ENCODE results near the gene LGR5. TPM values are rescaled to one million over a fixed set of nuclear protein-coding genes. Genes with fewer than 3 reads are reported as not detected.

The LGR5 gene
- total and polyA plus RNA-seq, 2 donors (not counting 3 experiments of a cell fraction or from before 2014, with no cell fraction given): not detected

DNA sequence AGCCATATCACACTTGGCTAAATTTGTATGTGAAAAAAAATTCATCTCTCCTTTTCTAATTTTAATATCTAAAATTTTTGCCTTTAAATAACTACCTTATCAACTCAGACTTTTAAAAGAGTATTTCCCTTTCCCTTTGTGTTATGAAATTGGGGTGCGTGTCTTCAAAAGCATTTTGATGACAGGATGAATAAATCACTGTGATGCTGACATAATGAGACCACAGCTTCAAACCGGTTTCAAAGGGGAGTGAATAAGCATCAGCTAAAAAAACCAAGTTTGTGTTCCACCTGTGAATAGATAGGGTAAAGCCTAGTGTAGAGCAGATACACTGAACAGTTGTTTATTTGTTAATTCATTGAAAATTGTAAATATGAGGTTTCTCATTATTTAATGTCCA, 85.0 kb downstream of the LGR5 start:
- Histone ChIP-seq H3K27ac (ENCODE audit: insufficient read depth, low read depth, low read length) (no peak overlapping the region), H2AFZ (ENCODE audit: low read depth, low read length) (no peak overlapping the region), H3K9me3 (replicated peaks; ENCODE audit: control insufficient read depth, insufficient read depth, low read length) (no peaks in the 10 kb centered on the region), H4K20me1 (replicated peaks; ENCODE audit: control insufficient read depth, extremely low read depth, insufficient read depth, low read length) (no peaks in the 10 kb centered on the region), H3K27me3 (ENCODE audit: control insufficient read depth in 2 of 2, insufficient read depth in 2 of 2, low read length in 2 of 2) (peaks cover 1 to 3% of the 10 kb centered on the region in 2 experiments), H3K4me2 (ENCODE audit: insufficient read depth, low read length) (no peak overlapping the region), H3K4me1 (ENCODE audit: control insufficient read depth, extremely low read depth, insufficient read depth, low read length) (no peaks in the 10 kb centered on the region), H3K36me3 (ENCODE audit: control insufficient read depth in 2 of 2, extremely low read depth in 1 of 2, insufficient read depth in 2 of 2, low read length in 2 of 2) (no peaks in the 10 kb centered on the region), H3K9me1 (replicated peaks; ENCODE audit: control insufficient read depth, extremely low read depth, insufficient read depth, low read length) (no peaks in the 10 kb centered on the region), H3K9ac (replicated peaks; ENCODE audit: extremely low read depth, insufficient read depth, low read length) (no peak overlapping the region), H3K4me3 (replicated peaks in 1 of 3; ENCODE audit: insufficient read depth in 1 of 3, low read depth in 1 of 3, low read length in 3 of 3) (no peak overlapping the region), H3K79me2 (ENCODE audit: control insufficient read depth, insufficient read depth, low read length) (no peaks in the 10 kb centered on the region)
- ChIA-PET POLR2A (no interaction called here), CTCF (no interaction called here)
- intact Hi-C loops (cut with micrococcal nuclease) (no loop called here), dilution Hi-C loops (cut with MboI; ENCODE audit: extremely low pct_ligation_motif_present, low sequenced_read_pairs) (no loop called here)
- TF ChIP-seq GATA2 (IDR thresholded peaks at IDR 0.05; ENCODE audit: insufficient read depth, insufficient read length, low read depth, low read length): no peak
- TF ChIP-seq EZH2 (IDR thresholded peaks at IDR 0.05; ENCODE audit: borderline replicate concordance, low read depth, low read length, severe bottlenecking): no peak
- no peak for TF ChIP-seq CTCF (IDR thresholded peaks at IDR 0.05; ENCODE audit: extremely low read depth in 1 of 2, insufficient read depth in 1 of 2, low read depth in 1 of 2, low read length in 2 of 2)
- no peak for TF ChIP-seq POLR2AphosphoS5 (IDR thresholded peaks at IDR 0.05; ENCODE audit: insufficient read depth, low read depth, low read length)
- TF ChIP-seq POLR2A (IDR thresholded peaks at IDR 0.05; ENCODE audit: low read depth, low read length): no peak
- TF ChIP-seq, protein P1, sequence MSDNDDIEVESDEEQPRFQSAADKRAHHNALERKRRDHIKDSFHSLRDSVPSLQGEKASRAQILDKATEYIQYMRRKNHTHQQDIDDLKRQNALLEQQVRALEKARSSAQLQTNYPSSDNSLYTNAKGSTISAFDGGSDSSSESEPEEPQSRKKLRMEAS (IDR thresholded peaks at IDR 0.05; ENCODE audit: insufficient read depth, insufficient read length): no peak
- no peak for TF ChIP-seq MYC (IDR thresholded peaks at IDR 0.05; ENCODE audit: low read depth, low read length)
- TF ChIP-seq JUN (IDR thresholded peaks at IDR 0.05; ENCODE audit: borderline replicate concordance, insufficient read depth, insufficient read length, low read depth): no peak
- TF ChIP-seq FOS (IDR thresholded peaks at IDR 0.05; ENCODE audit: borderline replicate concordance, insufficient read depth, low read length): no peak
- no TSS peak for BruUV-seq (replicated peaks)
- no peak for FAIRE-seq
- DNase-seq (ENCODE audit: low read depth, low spot score): no peak

Measured in endothelial cell of umbilical vein (primary cell).